ENCODE results near the gene RNF32. TPM values are rescaled to one million over a fixed set of nuclear protein-coding genes. Genes with fewer than 3 reads are reported as not detected.

Gene RNF32
- 1 to 10 TPM in 2 of 7 donors, under 1 TPM in 4, not detected in 1; 0.28 to 2.8 (median 0.67) TPM for total RNA-seq
- under 1 TPM; 0.61 to 0.96 (median 0.86) TPM for polyA plus RNA-seq
- long read RNA-seq, donor 1, result 0 reads
- long read RNA-seq, donor 2, result 0 reads

GRCh38 chr7:156640257-156640948 lies at the start of gene RNF32:
Gene RNF32 (plus strand): TSS chr7:156640774. CDS start chr7:156643878, 3,104 bp downstream.
- TF ChIP-seq CTCF (IDR thresholded peaks at IDR 0.05 in 8 of 11, conservative IDR thresholded peaks at IDR 0.05 in 3 of 11), result no peak
- TF ChIP-seq POLR2AphosphoS5 (IDR thresholded peaks at IDR 0.05), result peak; percentile 90 to 95 (median 94)
- TF ChIP-seq POLR2A (IDR thresholded peaks at IDR 0.05), result no peak

GRCh38 chr7:156592155-156592884 lies 48.3 kb upstream of the RNF32 start:
- WGBS, 5 donors, result 77 to 89% (median 79%) methylated on average over 4 of the region's 4 CpGs
- intact Hi-C loops (cut with DNase I; ENCODE audit: low total_unique reads), result no loop called here
- no peak overlapping the region for H3K4me3 ChIP-seq
- no peaks in the 10 kb centered on the region for H3K36me3 ChIP-seq
- no peaks in the 10 kb centered on the region for H3K27me3 ChIP-seq (replicated peaks in 1 of 7)
- no peak for DNase-seq
- no peaks in the 10 kb centered on the region for H3K4me1 ChIP-seq
- H3K9me3 ChIP-seq, result peaks cover 0 to 40% (median 14%) of the 10 kb centered on the region in 8 donors
- H3K27ac ChIP-seq, result no peak overlapping the region
- TF ChIP-seq POLR2AphosphoS5 (IDR thresholded peaks at IDR 0.05) (no peak), POLR2A (IDR thresholded peaks at IDR 0.05) (no peak), CTCF (IDR thresholded peaks at IDR 0.05 in 8 of 11, conservative IDR thresholded peaks at IDR 0.05 in 3 of 11) (no peak)

More at GRCh38 chr7:156640257-156640948, at the start of gene RNF32:
- H3K27ac ChIP-seq, result peak within 1 kb of the TSS; percentile 28 to 89 (median 80)
- intact Hi-C loops (cut with DNase I; ENCODE audit: low total_unique reads), result no loop called here
- H3K27me3 ChIP-seq (replicated peaks in 1 of 7), result peaks cover 0 to 37% (median 0%) of the 10 kb centered on the region in 7 donors
- H3K36me3 ChIP-seq, result no peaks in the 10 kb centered on the region
- H3K4me1 ChIP-seq, result peaks cover 4 to 21% (median 16%) of the 10 kb centered on the region in 6 donors
- DNase-seq, result peak; percentile 98
- H3K9me3 ChIP-seq, result peaks cover 0 to 24% (median 1%) of the 10 kb centered on the region in 8 donors
- WGBS, 5 donors, result 1 to 3% (median 2%) methylated on average over 33 to 85 of the region's 85 CpGs
- H3K4me3 ChIP-seq, result peak within 1 kb of the TSS; percentile 71 to 95 (median 86)

GRCh38 chr7:156594283-156595080 lies 46.1 kb upstream of the RNF32 start:
- H3K4me3 ChIP-seq, result no peak overlapping the region
- H3K27ac ChIP-seq, result no peak overlapping the region
- no peak for TF ChIP-seq CTCF (IDR thresholded peaks at IDR 0.05 in 8 of 11, conservative IDR thresholded peaks at IDR 0.05 in 3 of 11)
- no peak for TF ChIP-seq POLR2AphosphoS5 (IDR thresholded peaks at IDR 0.05)
- no peak for TF ChIP-seq POLR2A (IDR thresholded peaks at IDR 0.05)
- WGBS, 5 donors, result 81 to 87% (median 83%) methylated on average over 6 of the region's 6 CpGs
- DNase-seq, result no peak
- H3K4me1 ChIP-seq, result no peaks in the 10 kb centered on the region
- no peaks in the 10 kb centered on the region for H3K27me3 ChIP-seq (replicated peaks in 1 of 7)
- H3K36me3 ChIP-seq, result no peaks in the 10 kb centered on the region
- intact Hi-C loops (cut with DNase I; ENCODE audit: low total_unique reads), result no loop called here
- H3K9me3 ChIP-seq, result peaks cover 0 to 43% (median 14%) of the 10 kb centered on the region in 8 donors
